Mesothelial cell of epicardium (in vitro differentiated cells): Measurements from ENCODE around the gene EHD4. TPM values are rescaled to one million over a fixed set of nuclear protein-coding genes. Genes with fewer than 3 reads are reported as not detected.

Experiments
- DNase-seq, 2 experiments: peaks; one replicate each; pipeline ENCODE4 v3.0.0; 2021; ENCODE audit warnings: low spot score in 2 of 2; ENCODE audit not compliant: unreplicated experiment in 2 of 2
- H3K27ac Mint-ChIP-seq: 2 replicates; pipeline ENCODE4 v1.8.0; 2021; ENCODE audit warnings: mixed read lengths
- H3K27me3 Mint-ChIP-seq: 2 replicates; pipeline ENCODE4 v1.8.0; 2021; ENCODE audit warnings: low read depth, mixed read lengths
- H3K36me3 Mint-ChIP-seq: 2 replicates; pipeline ENCODE4 v1.8.0; 2021; ENCODE audit warnings: mixed read lengths
- H3K4me1 Mint-ChIP-seq: 2 replicates; pipeline ENCODE4 v1.8.0; 2021; ENCODE audit warnings: mixed read lengths
- H3K4me3 Mint-ChIP-seq: 2 replicates; pipeline ENCODE4 v1.8.0; 2021; ENCODE audit warnings: mild to moderate bottlenecking, moderate library complexity, mixed read lengths
- H3K9me3 Mint-ChIP-seq: 2 replicates; pipeline ENCODE4 v1.8.0; 2021; ENCODE audit warnings: mixed read lengths
- CTCF ChIP-seq: fragments of 200-600 bp; sonication (generic); IDR thresholded peaks from one replicate; pipeline ENCODE4 v1.5.0; 2021; ENCODE audit warnings: antibody characterized with exemption; ENCODE audit not compliant: unreplicated experiment
- total RNA-seq: library from RNA; stranded (reverse); gene quantifications from 3 replicates; pipeline ENCODE4 v1.2.1, GENCODE V29; 2021

The EHD4 gene
- total RNA-seq, 1 donor from 2014 or later: 16.1 TPM

GRCh38 chr15:41894251-41894790 is 78.0 kb downstream of the EHD4 start:
- no peak overlapping the region for H3K27ac Mint-ChIP-seq

GRCh38 chr15:41893422-41894250 is 78.7 kb downstream of the EHD4 start, which contains the start of gene SPTBN5:
Gene SPTBN5, minus strand, starts transcription at chr15:41894053. Its CDS starts 556 bp downstream, at chr15:41893497.
- no peaks in the 10 kb centered on the region for H3K9me3 Mint-ChIP-seq
- no peak for DNase-seq
- no peak for TF ChIP-seq CTCF
- H3K36me3 Mint-ChIP-seq: no peaks in the 10 kb centered on the region
- no peak within 1 kb of the TSS for H3K27ac Mint-ChIP-seq
- H3K4me3 Mint-ChIP-seq: no peak within 1 kb of the TSS
- peaks cover 27% of the 10 kb centered on the region for H3K4me1 Mint-ChIP-seq
- H3K27me3 Mint-ChIP-seq: no peaks in the 10 kb centered on the region

More at GRCh38 chr15:41894251-41894790, 78.0 kb downstream of the EHD4 start:
- H3K36me3 Mint-ChIP-seq: peaks cover 4% of the 10 kb centered on the region
- H3K27me3 Mint-ChIP-seq: no peaks in the 10 kb centered on the region
- DNase-seq: no peak
- H3K4me1 Mint-ChIP-seq: peaks cover 27% of the 10 kb centered on the region
- TF ChIP-seq CTCF: no peak
- no peak overlapping the region for H3K4me3 Mint-ChIP-seq
- no peaks in the 10 kb centered on the region for H3K9me3 Mint-ChIP-seq

GRCh38 chr15:41892621-41893421 is 79.5 kb downstream of the EHD4 start:
- H3K27ac Mint-ChIP-seq: no peak overlapping the region

GRCh38 chr15:41891946-41892345 is 80.4 kb downstream of the EHD4 start:
- H3K4me3 Mint-ChIP-seq: no peak overlapping the region

More at GRCh38 chr15:41892621-41893421, 79.5 kb downstream of the EHD4 start:
- DNase-seq: no peak
- Mint-ChIP-seq H3K4me3 (no peak overlapping the region), H3K27me3 (no peaks in the 10 kb centered on the region), H3K4me1 (peaks cover 27% of the 10 kb centered on the region), H3K36me3 (no peaks in the 10 kb centered on the region), H3K9me3 (no peaks in the 10 kb centered on the region)
- no peak for TF ChIP-seq CTCF

GRCh38 chr15:41891226-41891625 is 81.1 kb downstream of the EHD4 start:
- H3K9me3 Mint-ChIP-seq: no peaks in the 10 kb centered on the region
- H3K27me3 Mint-ChIP-seq: no peaks in the 10 kb centered on the region
- no peak for TF ChIP-seq CTCF
- peaks cover 19% of the 10 kb centered on the region for H3K4me1 Mint-ChIP-seq
- H3K27ac Mint-ChIP-seq: no peak overlapping the region
- no peak for DNase-seq
- H3K36me3 Mint-ChIP-seq: no peaks in the 10 kb centered on the region
- H3K4me3 Mint-ChIP-seq: no peak overlapping the region

More at GRCh38 chr15:41891946-41892345, 80.4 kb downstream of the EHD4 start:
- peaks cover 19% of the 10 kb centered on the region for H3K4me1 Mint-ChIP-seq
- no peaks in the 10 kb centered on the region for H3K27me3 Mint-ChIP-seq
- no peaks in the 10 kb centered on the region for H3K36me3 Mint-ChIP-seq
- H3K27ac Mint-ChIP-seq: no peak overlapping the region
- TF ChIP-seq CTCF: no peak
- no peaks in the 10 kb centered on the region for H3K9me3 Mint-ChIP-seq
- DNase-seq: no peak
